ENCODE results near the gene CDC27. TPM values are rescaled to one million over a fixed set of nuclear protein-coding genes. Genes with fewer than 3 reads are reported as not detected.
"Not testable (repeated sequence)": the region's sequence is repeated elsewhere in the genome, so short reads cannot be mapped to it uniquely, and the experiment has no call there.

The CDC27 gene
- total RNA-seq, 4 donors from 2014 or later: 38.7 to 87.6 (median 64.5) TPM

DNA sequence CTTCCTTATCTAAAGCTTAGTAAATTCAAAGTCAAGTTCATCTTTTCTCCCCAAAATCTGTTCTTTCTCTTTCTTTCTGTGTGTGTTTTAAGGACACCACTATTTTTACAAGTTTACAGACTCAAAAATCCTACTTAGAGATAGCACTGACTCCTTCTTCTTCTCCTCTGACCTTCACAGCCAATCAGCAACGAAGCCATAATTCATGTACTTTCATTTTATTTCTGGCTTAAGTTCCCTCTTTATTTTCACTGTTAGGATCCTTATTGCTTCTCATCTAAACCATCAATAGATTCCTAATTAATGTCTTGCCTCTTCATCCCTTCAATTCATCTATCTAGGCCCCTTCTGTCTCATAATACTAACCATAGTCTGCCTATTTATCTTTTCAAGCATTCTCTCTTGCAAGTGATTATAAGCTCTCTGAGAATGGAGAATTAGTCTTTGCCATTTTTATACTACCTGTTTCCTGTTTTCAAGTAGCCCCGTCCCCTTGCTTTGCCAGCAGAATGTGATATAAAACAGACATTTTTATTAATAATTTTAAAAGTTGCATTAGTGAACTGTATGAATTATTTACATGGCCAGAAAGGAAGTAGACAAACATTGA is 27.0 kb downstream of the CDC27 start:
- TF ChIP-seq, protein P1, sequence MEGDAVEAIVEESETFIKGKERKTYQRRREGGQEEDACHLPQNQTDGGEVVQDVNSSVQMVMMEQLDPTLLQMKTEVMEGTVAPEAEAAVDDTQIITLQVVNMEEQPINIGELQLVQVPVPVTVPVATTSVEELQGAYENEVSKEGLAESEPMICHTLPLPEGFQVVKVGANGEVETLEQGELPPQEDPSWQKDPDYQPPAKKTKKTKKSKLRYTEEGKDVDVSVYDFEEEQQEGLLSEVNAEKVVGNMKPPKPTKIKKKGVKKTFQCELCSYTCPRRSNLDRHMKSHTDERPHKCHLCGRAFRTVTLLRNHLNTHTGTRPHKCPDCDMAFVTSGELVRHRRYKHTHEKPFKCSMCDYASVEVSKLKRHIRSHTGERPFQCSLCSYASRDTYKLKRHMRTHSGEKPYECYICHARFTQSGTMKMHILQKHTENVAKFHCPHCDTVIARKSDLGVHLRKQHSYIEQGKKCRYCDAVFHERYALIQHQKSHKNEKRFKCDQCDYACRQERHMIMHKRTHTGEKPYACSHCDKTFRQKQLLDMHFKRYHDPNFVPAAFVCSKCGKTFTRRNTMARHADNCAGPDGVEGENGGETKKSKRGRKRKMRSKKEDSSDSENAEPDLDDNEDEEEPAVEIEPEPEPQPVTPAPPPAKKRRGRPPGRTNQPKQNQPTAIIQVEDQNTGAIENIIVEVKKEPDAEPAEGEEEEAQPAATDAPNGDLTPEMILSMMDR (IDR thresholded peaks at IDR 0.05): no peak
- Histone ChIP-seq H3K27ac (no peak overlapping the region), H3K4me1 (peaks cover 0 to 3% (median 0%) of the 10 kb centered on the region in 4 donors), H3K9me3 (no peaks in the 10 kb centered on the region), H3K4me3 (no peak overlapping the region), H3K27me3 (no peaks in the 10 kb centered on the region), H3K36me3 (peaks cover 0 to 59% (median 0%) of the 10 kb centered on the region in 3 donors)
- 71 to 84% methylated on average over 2 of the region's 2 CpGs for WGBS, 2 donors
- DNase-seq (ENCODE audit: low spot score in 2 of 2): no peak

DNA sequence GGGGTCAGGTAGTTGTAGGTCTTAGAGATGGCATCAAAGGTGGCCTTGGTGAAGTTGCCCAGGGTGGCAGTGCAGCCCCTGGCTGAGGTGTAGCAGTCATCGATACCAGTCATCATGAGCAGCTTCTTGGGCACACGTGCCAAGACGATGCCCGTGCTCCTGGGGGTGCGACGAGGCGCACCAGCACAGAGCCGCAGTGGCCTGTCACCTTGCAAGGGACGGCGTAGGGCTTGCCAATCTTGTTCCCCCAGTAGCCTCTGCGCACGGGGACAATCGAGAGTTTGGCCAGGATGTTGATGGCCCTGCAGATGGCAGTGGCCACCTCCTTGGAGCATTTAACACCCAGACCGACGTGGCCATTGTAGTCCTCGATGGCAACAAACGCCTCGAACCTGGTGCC is 29.8 kb downstream of the CDC27 start:
- Histone ChIP-seq H3K27me3 (no peaks in the 10 kb centered on the region), H3K27ac (no peak overlapping the region), H3K4me1 (peaks cover 0 to 3% (median 0%) of the 10 kb centered on the region in 4 donors), H3K36me3 (peaks cover 0 to 74% (median 0%) of the 10 kb centered on the region in 3 donors), H3K9me3 (no peaks in the 10 kb centered on the region), H3K4me3 (no peak overlapping the region)
- DNase-seq (ENCODE audit: low spot score in 2 of 2): no peak
- TF ChIP-seq POLR2A (IDR thresholded peaks at IDR 0.05): no peak
- 87 to 93% methylated on average over 8 to 18 of the region's 18 CpGs for WGBS, 2 donors

GRCh38 chr17:47145351-47145750 is 43.7 kb downstream of the CDC27 start:
- 78 to 85% methylated on average over 6 of the region's 6 CpGs for WGBS, 2 donors
- Histone ChIP-seq H3K4me3 (no peak overlapping the region), H3K27ac (no peak overlapping the region), H3K9me3 (no peaks in the 10 kb centered on the region), H3K4me1 (no peaks in the 10 kb centered on the region), H3K27me3 (no peaks in the 10 kb centered on the region), H3K36me3 (peaks cover 0 to 92% (median 6%) of the 10 kb centered on the region in 3 donors)
- no peak for DNase-seq (ENCODE audit: low spot score in 2 of 2)
- TF ChIP-seq POLR2A (IDR thresholded peaks at IDR 0.05): no peak
- TF ChIP-seq, protein P1 (IDR thresholded peaks at IDR 0.05): no peak
- no peak for TF ChIP-seq EP300 (IDR thresholded peaks at IDR 0.05)

DNA sequence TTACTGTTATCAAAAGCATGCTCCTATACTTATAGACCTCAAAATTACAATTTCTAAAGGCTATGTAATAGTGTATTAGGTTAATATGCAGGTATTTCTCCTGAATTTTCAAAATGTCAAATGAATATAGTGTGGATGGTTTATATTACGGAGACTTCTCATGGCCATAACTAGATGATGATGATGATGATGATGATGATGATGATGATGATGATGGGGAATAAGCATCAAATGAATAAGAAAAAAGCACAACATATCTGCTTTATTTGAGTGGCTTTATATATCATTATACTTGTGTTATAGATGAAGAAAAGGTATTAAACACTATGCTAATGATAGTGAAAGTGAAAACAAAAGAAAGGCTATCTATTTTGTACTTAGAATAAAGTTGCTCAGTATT is 53.9 kb downstream of the CDC27 start:
- Histone ChIP-seq H3K27me3 (no peaks in the 10 kb centered on the region), H3K27ac (no peak overlapping the region), H3K9me3 (no peaks in the 10 kb centered on the region), H3K36me3 (peaks cover 0 to 89% (median 8%) of the 10 kb centered on the region in 3 donors), H3K4me3 (no peak overlapping the region), H3K4me1 (no peaks in the 10 kb centered on the region)
- no peak for TF ChIP-seq POLR2A (IDR thresholded peaks at IDR 0.05)
- TF ChIP-seq EP300 (IDR thresholded peaks at IDR 0.05): no peak
- TF ChIP-seq, protein P1 (IDR thresholded peaks at IDR 0.05): no peak
- 93 to 100% methylated on average over 1 of the region's 1 CpG for WGBS, 2 donors
- no peak for DNase-seq (ENCODE audit: low spot score in 2 of 2)

DNA sequence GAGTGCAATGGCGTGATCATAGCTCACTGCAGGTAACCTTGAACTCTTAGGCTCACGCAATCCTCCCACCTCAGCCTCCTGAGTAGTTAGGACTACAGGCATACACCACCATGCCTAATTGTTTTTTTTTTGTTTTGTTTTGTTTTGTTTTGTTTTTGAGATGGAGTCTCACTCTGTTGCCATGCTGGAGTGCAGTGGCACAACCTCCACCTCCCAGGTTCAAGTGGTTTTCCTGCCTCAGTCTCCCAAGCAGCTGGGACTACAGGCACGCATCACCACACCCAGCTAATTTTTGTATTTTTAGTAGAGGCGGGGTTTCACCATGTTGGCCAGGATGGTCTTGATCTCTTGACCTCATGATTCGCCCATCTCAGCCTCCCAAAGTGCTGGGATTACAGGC is 54.7 kb downstream of the CDC27 start:
- WGBS, 2 donors: 88 to 99% methylated on average over 5 of the region's 5 CpGs
- H3K4me3 ChIP-seq; DNase-seq (ENCODE audit: low spot score in 2 of 2); H3K9me3 ChIP-seq; H3K4me1 ChIP-seq; H3K27me3 ChIP-seq; H3K27ac ChIP-seq: not testable (repeated sequence)
- peaks cover 0 to 90% (median 8%) of the 10 kb centered on the region in 3 donors for H3K36me3 ChIP-seq

DNA sequence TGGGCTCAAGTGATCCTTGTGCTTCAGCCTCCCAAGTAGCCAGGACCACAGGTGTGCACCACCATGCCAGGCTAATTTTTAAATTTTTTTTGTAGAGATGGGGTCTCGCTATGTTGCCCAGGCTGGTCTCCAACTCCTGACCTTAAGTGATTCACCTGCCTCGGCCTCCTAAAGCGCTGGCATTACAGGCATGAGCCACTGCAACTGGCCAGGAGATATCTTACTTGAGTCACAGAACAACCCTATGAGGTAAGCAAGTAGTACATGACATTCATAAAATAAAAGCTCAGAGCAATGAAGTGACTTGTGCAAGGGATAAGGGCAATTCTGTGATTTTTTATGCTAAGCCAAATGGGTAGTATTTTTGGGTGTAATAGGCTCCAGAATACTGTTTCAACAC is 57.3 kb downstream of the CDC27 start:
- H3K4me1 ChIP-seq: no peaks in the 10 kb centered on the region
- no peak for DNase-seq (ENCODE audit: low spot score in 2 of 2)
- H3K9me3 ChIP-seq: no peaks in the 10 kb centered on the region
- H3K36me3 ChIP-seq: peaks cover 0 to 91% (median 0%) of the 10 kb centered on the region in 3 donors
- H3K27ac ChIP-seq: no peak overlapping the region
- no peak overlapping the region for H3K4me3 ChIP-seq
- WGBS, 2 donors: 72 to 82% methylated on average over 3 of the region's 3 CpGs
- TF ChIP-seq, protein P1 (IDR thresholded peaks at IDR 0.05): no peak
- H3K27me3 ChIP-seq: no peaks in the 10 kb centered on the region

- H3K4me3 ChIP-seq; H3K4me1 ChIP-seq; H3K27me3 ChIP-seq; H3K9me3 ChIP-seq; DNase-seq (ENCODE audit: low spot score in 2 of 2); H3K27ac ChIP-seq: not testable (repeated sequence)
- H3K36me3 ChIP-seq: peaks cover 0 to 85% (median 0%) of the 10 kb centered on the region in 3 donors
- 95 to 99% methylated on average over 3 of the region's 3 CpGs for whole genome bisulfite sequencing, 2 donors
Observed at GRCh38 chr17:47126835-47127234, 62.3 kb downstream of the CDC27 start.

DNA sequence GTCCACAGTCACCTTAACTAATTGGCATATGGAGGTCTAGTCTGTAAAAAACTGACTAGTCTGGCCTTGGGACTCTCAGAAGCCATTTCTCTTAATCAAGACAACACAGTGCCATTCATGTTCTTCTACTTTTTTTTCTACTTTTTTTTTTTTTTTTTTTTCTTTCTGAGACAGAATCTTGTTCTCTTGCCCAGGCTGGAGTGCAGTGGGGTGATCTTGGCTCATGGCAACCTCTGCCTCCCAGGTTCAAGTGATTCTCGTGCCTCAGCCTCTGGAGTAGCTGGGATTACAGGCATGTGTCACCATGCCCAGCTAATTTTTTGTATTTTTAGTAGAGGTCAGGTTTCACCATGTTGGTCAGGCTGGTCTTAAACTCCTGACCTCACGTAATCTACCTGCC is 65.8 kb downstream of the CDC27 start:
- H3K4me1 ChIP-seq; H3K9me3 ChIP-seq; H3K27ac ChIP-seq; DNase-seq (ENCODE audit: low spot score in 2 of 2); H3K4me3 ChIP-seq; H3K27me3 ChIP-seq: not testable (repeated sequence)
- 80 to 92% methylated on average over 2 of the region's 2 CpGs for WGBS, 2 donors
- peaks cover 0 to 75% (median 0%) of the 10 kb centered on the region in 3 donors for H3K36me3 ChIP-seq

All from tibial nerve (tissue), 4 donors.